Measurements from ENCODE around the gene ADCK1.

DNA sequence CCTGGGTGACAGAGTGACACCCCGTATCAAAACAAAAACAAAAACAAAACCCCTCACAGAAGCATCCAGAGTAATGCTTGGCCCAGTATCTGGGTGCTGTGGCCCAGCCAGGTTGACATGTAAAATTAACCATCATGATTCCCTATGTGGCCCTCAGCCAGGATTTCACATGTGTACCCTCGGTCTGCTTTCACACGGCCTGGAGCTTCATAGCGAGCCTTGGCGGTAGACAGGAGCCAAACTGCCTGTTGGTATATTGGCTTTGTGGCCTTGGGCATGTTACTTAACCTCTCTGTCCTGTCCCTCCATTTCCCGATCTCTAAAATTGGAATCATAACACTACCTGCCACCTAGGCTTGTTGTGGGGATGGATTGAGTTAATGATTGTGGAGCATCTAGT lies 65.5 kb downstream of the ADCK1 start:
- TF ChIP-seq, protein P1, sequence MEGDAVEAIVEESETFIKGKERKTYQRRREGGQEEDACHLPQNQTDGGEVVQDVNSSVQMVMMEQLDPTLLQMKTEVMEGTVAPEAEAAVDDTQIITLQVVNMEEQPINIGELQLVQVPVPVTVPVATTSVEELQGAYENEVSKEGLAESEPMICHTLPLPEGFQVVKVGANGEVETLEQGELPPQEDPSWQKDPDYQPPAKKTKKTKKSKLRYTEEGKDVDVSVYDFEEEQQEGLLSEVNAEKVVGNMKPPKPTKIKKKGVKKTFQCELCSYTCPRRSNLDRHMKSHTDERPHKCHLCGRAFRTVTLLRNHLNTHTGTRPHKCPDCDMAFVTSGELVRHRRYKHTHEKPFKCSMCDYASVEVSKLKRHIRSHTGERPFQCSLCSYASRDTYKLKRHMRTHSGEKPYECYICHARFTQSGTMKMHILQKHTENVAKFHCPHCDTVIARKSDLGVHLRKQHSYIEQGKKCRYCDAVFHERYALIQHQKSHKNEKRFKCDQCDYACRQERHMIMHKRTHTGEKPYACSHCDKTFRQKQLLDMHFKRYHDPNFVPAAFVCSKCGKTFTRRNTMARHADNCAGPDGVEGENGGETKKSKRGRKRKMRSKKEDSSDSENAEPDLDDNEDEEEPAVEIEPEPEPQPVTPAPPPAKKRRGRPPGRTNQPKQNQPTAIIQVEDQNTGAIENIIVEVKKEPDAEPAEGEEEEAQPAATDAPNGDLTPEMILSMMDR (IDR thresholded peaks at IDR 0.05), result no peak
- TF ChIP-seq EP300 (IDR thresholded peaks at IDR 0.05), result no peak
